ENCODE measurements around the gene UBE2O.

The UBE2O gene

GRCh38 chr17:76480632-76481031, 27.7 kb upstream of the UBE2O start:
- Histone ChIP-seq H3K4me1 (ENCODE audit: control insufficient read depth, insufficient read depth, low read length) (no peaks in the 10 kb centered on the region), H3K9me3 (ENCODE audit: control insufficient read depth, insufficient read depth, low read length) (no peaks in the 10 kb centered on the region), H3K9ac (ENCODE audit: low read depth, low read length) (no peak overlapping the region), H3K36me3 (ENCODE audit: control insufficient read depth, insufficient read depth, low read length) (peaks cover 10% of the 10 kb centered on the region), H3K4me3 (ENCODE audit: low read depth, low read length) (no peak overlapping the region), H3K27me3 (ENCODE audit: control insufficient read depth, insufficient read depth, low read length) (no peaks in the 10 kb centered on the region)

- Histone ChIP-seq H3K4me3 (ENCODE audit: low read depth, low read length) (no peak overlapping the region), H3K27me3 (ENCODE audit: control insufficient read depth, insufficient read depth, low read length) (no peaks in the 10 kb centered on the region), H3K4me1 (ENCODE audit: control insufficient read depth, insufficient read depth, low read length) (no peaks in the 10 kb centered on the region), H3K36me3 (ENCODE audit: control insufficient read depth, insufficient read depth, low read length) (peaks cover 10% of the 10 kb centered on the region), H3K9ac (ENCODE audit: low read depth, low read length) (no peak overlapping the region), H3K9me3 (ENCODE audit: control insufficient read depth, insufficient read depth, low read length) (no peaks in the 10 kb centered on the region)
Observed at GRCh38 chr17:76479515-76480060, 26.6 kb upstream of the UBE2O start.

DNA sequence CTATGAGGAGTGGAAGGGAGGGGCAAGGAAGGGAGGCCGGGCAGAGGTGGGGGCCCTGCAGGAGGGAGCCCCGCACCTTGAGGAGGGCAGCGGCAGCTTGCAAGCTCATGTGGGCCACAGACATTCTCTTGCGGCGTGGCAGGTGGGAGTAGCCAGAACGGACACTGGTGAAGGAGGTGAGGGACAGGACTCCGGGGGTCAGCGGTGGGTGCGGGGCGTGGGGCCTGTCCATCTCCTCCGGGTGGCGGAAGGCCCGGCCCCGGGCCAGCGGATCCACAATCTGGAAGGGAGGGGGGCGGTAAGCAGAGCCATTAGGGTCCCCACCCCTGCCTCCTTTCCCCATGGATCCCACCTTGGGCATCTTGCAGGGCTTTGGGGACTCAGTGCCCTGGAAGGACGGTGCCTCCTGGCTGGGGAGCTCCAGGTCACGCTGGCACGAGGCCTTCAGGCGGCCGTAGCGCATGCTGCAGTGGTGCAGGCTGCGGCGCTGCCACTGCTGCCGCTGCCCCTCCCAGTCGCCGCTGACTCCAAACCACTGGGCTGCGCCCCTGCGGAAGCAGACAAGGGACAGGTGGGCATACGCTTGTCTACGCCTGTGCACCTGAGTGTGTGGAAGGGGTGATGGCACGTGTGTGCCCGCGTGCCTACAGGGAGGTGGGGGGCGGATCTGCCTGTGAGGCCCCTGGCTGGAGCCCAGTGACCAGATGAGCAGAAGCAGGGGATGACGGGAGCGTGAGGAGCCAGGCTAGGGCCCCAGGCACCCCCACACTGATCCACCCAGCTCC, 26.0 kb upstream of the UBE2O start:
- H3K4me1 ChIP-seq (ENCODE audit: control insufficient read depth, insufficient read depth, low read length), result no peaks in the 10 kb centered on the region
- no peaks in the 10 kb centered on the region for H3K27me3 ChIP-seq (ENCODE audit: control insufficient read depth, insufficient read depth, low read length)
- H3K9me3 ChIP-seq (ENCODE audit: control insufficient read depth, insufficient read depth, low read length), result no peaks in the 10 kb centered on the region
- H3K36me3 ChIP-seq (ENCODE audit: control insufficient read depth, insufficient read depth, low read length), result peaks cover 14% of the 10 kb centered on the region
- H3K9ac ChIP-seq (ENCODE audit: low read depth, low read length), result no peak overlapping the region
- H3K4me3 ChIP-seq (ENCODE audit: low read depth, low read length), result no peak overlapping the region

DNA sequence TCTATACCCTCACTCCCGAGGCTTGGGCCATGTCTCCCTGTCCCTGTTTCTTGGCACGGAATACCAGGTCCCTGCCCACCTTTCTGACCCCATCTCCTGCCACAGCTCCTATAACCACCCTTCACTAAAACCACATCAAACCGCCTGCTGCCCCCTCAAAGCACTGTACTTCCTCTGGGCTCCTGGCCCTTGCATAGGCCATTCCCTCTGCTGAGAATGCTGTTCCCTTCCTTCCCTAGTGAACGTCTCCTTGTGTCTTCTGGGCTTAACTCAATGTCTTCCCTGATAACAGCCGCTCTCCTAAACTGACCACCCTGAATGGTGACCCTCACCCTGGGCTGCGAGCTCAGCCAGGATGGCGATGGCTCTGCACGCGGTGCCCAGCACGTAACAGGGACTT, 25.1 kb upstream of the UBE2O start:
- H3K9me3 ChIP-seq (ENCODE audit: control insufficient read depth, insufficient read depth, low read length), result no peaks in the 10 kb centered on the region

DNA sequence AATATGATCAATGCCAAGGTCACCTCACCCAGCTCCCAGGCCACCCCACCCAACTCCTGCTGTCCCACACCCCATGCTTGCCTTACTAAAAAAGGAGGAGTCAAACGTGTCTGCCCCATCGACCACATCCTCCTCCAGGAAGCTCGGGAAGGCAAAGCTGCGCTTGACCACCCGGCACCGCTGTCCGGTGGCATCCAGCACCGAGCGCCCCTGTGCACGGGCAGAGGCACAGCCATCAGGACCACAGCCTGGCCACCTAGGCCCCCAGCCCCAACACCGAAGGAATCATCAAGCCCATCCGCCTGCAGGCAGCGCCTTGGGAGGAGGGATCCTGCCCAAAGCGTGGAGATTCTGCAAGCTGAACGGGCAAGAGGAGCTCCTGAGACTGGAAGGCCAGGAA, 24.6 kb upstream of the UBE2O start:
- peaks cover 21% of the 10 kb centered on the region for H3K36me3 ChIP-seq (ENCODE audit: control insufficient read depth, insufficient read depth, low read length)
- H3K4me1 ChIP-seq (ENCODE audit: control insufficient read depth, insufficient read depth, low read length), result no peaks in the 10 kb centered on the region
- H3K4me3 ChIP-seq (ENCODE audit: low read depth, low read length), result no peak overlapping the region
- H3K9me3 ChIP-seq (ENCODE audit: control insufficient read depth, insufficient read depth, low read length), result no peaks in the 10 kb centered on the region
- no peak overlapping the region for H3K9ac ChIP-seq (ENCODE audit: low read depth, low read length)
- no peaks in the 10 kb centered on the region for H3K27me3 ChIP-seq (ENCODE audit: control insufficient read depth, insufficient read depth, low read length)

More for the DNA sequence above, 25.1 kb upstream of the UBE2O start:
- Histone ChIP-seq H3K4me1 (ENCODE audit: control insufficient read depth, insufficient read depth, low read length) (no peaks in the 10 kb centered on the region), H3K36me3 (ENCODE audit: control insufficient read depth, insufficient read depth, low read length) (peaks cover 17% of the 10 kb centered on the region), H3K27me3 (ENCODE audit: control insufficient read depth, insufficient read depth, low read length) (no peaks in the 10 kb centered on the region), H3K9ac (ENCODE audit: low read depth, low read length) (no peak overlapping the region), H3K4me3 (ENCODE audit: low read depth, low read length) (no peak overlapping the region)

DNA sequence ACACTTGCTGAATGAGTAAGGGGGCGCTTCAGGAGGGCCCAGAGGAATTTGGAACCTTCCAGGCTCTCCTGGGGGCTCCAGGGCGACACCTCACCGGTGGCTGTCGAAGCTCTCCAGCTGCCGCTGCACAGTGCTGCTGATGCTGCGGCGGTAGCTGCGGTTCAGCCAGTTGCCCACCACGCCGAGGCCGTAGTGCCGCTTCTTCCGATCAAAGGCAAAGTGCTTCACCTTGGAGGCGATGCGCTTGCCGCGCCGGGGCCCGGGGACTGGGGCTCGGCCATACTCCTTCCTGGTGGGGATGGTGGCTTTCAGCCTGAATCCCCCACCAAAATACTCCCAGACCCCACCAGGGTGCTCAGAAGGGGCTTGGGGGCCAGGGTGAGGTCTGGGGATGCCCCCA, 23.8 kb upstream of the UBE2O start:
- H3K9me3 ChIP-seq (ENCODE audit: control insufficient read depth, insufficient read depth, low read length), result no peaks in the 10 kb centered on the region
- H3K4me3 ChIP-seq (ENCODE audit: low read depth, low read length), result no peak overlapping the region
- H3K9ac ChIP-seq (ENCODE audit: low read depth, low read length), result no peak overlapping the region
- no peaks in the 10 kb centered on the region for H3K4me1 ChIP-seq (ENCODE audit: control insufficient read depth, insufficient read depth, low read length)
- peaks cover 29% of the 10 kb centered on the region for H3K36me3 ChIP-seq (ENCODE audit: control insufficient read depth, insufficient read depth, low read length)
- H3K27me3 ChIP-seq (ENCODE audit: control insufficient read depth, insufficient read depth, low read length), result no peaks in the 10 kb centered on the region

DNA sequence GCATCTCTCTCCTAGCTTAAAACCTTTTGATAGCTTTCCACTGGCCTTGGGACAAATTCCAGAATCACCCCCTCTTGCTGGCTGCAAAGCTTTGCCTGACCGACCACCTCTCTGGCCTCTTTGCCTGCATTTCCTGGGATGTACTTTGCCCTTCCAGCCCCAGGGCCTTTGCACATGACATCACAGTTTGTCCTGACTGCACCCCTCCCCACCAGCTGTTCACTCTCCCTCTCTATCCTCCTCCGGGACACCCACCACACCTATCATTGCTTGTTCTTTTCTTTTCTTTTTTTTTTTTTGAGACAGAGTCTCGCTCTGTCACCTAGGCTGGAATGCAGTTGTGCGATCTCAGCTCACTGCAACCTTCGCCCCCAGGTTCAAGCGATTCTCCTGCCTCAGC, 22.4 kb upstream of the UBE2O start:
- Histone ChIP-seq H3K9me3 (ENCODE audit: control insufficient read depth, insufficient read depth, low read length) (no peaks in the 10 kb centered on the region), H3K9ac (ENCODE audit: low read depth, low read length) (no peak overlapping the region), H3K4me1 (ENCODE audit: control insufficient read depth, insufficient read depth, low read length) (no peaks in the 10 kb centered on the region), H3K4me3 (ENCODE audit: low read depth, low read length) (no peak overlapping the region), H3K36me3 (ENCODE audit: control insufficient read depth, insufficient read depth, low read length) (peaks cover 31% of the 10 kb centered on the region), H3K27me3 (ENCODE audit: control insufficient read depth, insufficient read depth, low read length) (no peaks in the 10 kb centered on the region)

DNA sequence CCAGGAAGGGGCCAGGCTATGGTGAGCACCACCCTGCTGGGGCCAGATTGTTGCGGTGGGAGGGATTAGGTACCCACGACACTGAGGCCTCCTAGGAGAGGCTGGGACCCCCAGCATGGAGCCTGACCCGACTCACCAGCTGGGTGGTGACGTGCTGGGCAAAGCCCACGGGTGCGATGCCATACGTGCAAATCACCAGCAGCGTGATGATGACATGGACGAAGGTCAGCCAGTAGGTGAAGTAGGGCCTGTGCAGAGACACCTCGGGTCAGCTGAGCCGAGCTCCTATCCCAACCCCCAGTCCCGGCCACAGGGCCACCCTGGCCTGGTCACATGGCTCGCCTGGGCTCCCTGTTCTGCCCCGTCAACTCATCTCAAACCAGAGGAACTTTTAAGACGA, 21.9 kb upstream of the UBE2O start:
- Histone ChIP-seq H3K4me1 (ENCODE audit: control insufficient read depth, insufficient read depth, low read length) (no peaks in the 10 kb centered on the region), H3K36me3 (ENCODE audit: control insufficient read depth, insufficient read depth, low read length) (peaks cover 31% of the 10 kb centered on the region), H3K9me3 (ENCODE audit: control insufficient read depth, insufficient read depth, low read length) (no peaks in the 10 kb centered on the region), H3K27me3 (ENCODE audit: control insufficient read depth, insufficient read depth, low read length) (no peaks in the 10 kb centered on the region), H3K4me3 (ENCODE audit: low read depth, low read length) (no peak overlapping the region), H3K9ac (ENCODE audit: low read depth, low read length) (no peak overlapping the region)

DNA sequence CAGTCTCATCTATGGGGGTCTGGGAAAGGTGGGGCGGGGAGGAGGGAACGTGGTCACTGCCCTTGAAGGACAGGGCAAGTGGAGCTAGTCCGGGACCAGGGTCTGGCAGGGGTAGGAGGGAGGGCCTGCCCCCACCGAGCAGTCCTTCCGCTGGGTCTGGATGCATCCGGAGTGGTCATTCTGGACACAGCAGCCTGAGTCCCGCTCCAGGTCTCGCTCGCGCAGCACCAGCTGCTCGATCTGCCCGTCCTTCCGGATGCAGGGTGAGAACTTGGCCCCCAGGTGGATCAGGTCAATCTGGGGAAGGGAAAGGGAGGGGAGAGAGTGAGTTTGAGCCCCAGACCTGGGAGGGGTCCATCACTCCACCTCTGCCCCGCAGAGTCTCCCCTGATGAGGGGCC, 21.3 kb upstream of the UBE2O start:
- Histone ChIP-seq H3K36me3 (ENCODE audit: control insufficient read depth, insufficient read depth, low read length) (peaks cover 28% of the 10 kb centered on the region), H3K9ac (ENCODE audit: low read depth, low read length) (no peak overlapping the region), H3K4me3 (ENCODE audit: low read depth, low read length) (no peak overlapping the region), H3K9me3 (ENCODE audit: control insufficient read depth, insufficient read depth, low read length) (no peaks in the 10 kb centered on the region), H3K4me1 (ENCODE audit: control insufficient read depth, insufficient read depth, low read length) (no peaks in the 10 kb centered on the region), H3K27me3 (ENCODE audit: control insufficient read depth, insufficient read depth, low read length) (no peaks in the 10 kb centered on the region)

GRCh38 chr17:76473541-76473985, 20.6 kb upstream of the UBE2O start:
- peaks cover 25% of the 10 kb centered on the region for H3K36me3 ChIP-seq (ENCODE audit: control insufficient read depth, insufficient read depth, low read length)

DNA sequence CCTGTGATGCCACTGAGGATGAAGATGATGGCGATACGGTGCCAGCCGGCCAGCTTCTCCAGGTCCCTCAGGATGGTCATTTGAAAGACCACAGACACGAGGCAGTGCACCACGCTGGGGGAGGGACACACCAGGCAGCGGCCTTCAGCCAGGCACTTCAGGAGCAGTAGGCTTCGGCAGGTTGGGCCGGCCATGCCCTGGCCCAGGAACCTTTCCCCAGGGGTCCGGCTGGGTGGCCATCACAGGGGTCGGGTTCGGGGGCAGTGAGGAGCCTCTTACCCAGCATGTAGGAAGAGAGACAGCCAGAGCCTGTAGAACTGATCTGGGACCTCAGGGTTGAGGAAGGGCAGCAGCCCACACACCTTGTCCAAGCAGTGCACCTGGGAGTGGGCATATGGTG, 19.8 kb upstream of the UBE2O start:
- Histone ChIP-seq H3K36me3 (ENCODE audit: control insufficient read depth, insufficient read depth, low read length) (peaks cover 21% of the 10 kb centered on the region), H3K4me1 (ENCODE audit: control insufficient read depth, insufficient read depth, low read length) (no peaks in the 10 kb centered on the region), H3K9ac (ENCODE audit: low read depth, low read length) (no peak overlapping the region), H3K27me3 (ENCODE audit: control insufficient read depth, insufficient read depth, low read length) (no peaks in the 10 kb centered on the region), H3K9me3 (ENCODE audit: control insufficient read depth, insufficient read depth, low read length) (no peaks in the 10 kb centered on the region), H3K4me3 (ENCODE audit: low read depth, low read length) (no peak overlapping the region)

More at GRCh38 chr17:76473541-76473985, 20.6 kb upstream of the UBE2O start:
- Histone ChIP-seq H3K4me1 (ENCODE audit: control insufficient read depth, insufficient read depth, low read length) (no peaks in the 10 kb centered on the region), H3K9me3 (ENCODE audit: control insufficient read depth, insufficient read depth, low read length) (no peaks in the 10 kb centered on the region), H3K9ac (ENCODE audit: low read depth, low read length) (no peak overlapping the region), H3K27me3 (ENCODE audit: control insufficient read depth, insufficient read depth, low read length) (no peaks in the 10 kb centered on the region), H3K4me3 (ENCODE audit: low read depth, low read length) (no peak overlapping the region)

DNA sequence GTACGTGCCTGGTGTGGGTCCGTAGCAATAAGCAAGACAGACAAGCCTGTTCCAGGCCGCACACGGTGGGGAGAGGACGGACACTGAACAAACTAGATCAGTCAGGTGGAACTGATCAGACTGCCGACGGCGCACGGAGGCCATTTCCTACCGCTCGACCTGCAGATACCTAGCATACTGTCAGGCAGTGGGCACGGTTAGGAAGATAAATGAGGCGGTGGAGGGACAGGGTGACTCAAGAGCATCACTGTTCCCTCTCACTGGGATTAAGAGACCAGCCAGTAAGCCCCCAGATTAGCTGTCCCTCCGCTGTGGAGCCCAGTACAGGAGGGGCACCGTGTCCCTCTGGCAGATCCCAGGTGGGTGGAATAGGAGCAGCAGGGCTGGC, 19.3 kb upstream of the UBE2O start:
- H3K9ac ChIP-seq (ENCODE audit: low read depth, low read length), result no peak overlapping the region
- no peaks in the 10 kb centered on the region for H3K9me3 ChIP-seq (ENCODE audit: control insufficient read depth, insufficient read depth, low read length)
- no peak overlapping the region for H3K4me3 ChIP-seq (ENCODE audit: low read depth, low read length)
- no peaks in the 10 kb centered on the region for H3K4me1 ChIP-seq (ENCODE audit: control insufficient read depth, insufficient read depth, low read length)
- H3K36me3 ChIP-seq (ENCODE audit: control insufficient read depth, insufficient read depth, low read length), result peaks cover 21% of the 10 kb centered on the region
- H3K27me3 ChIP-seq (ENCODE audit: control insufficient read depth, insufficient read depth, low read length), result no peaks in the 10 kb centered on the region

Data from iPS-15b (cell line).